Measurements from ENCODE around the gene CNTN1. TPM values are rescaled to one million over a fixed set of nuclear protein-coding genes. Genes with fewer than 3 reads are reported as not detected.

The CNTN1 gene
- total RNA-seq, 2 experiments from 2014 or later: not detected

- no peak overlapping the region for H3K4me3 Mint-ChIP-seq
- DNase-seq (no peak), ATAC-seq (no peak)
- no peak overlapping the region for H3K27ac Mint-ChIP-seq
- H3K9me3 Mint-ChIP-seq: no peaks in the 10 kb centered on the region
- no peaks in the 10 kb centered on the region for H3K36me3 Mint-ChIP-seq (ENCODE audit: low read depth)
- TF ChIP-seq, protein P1, sequence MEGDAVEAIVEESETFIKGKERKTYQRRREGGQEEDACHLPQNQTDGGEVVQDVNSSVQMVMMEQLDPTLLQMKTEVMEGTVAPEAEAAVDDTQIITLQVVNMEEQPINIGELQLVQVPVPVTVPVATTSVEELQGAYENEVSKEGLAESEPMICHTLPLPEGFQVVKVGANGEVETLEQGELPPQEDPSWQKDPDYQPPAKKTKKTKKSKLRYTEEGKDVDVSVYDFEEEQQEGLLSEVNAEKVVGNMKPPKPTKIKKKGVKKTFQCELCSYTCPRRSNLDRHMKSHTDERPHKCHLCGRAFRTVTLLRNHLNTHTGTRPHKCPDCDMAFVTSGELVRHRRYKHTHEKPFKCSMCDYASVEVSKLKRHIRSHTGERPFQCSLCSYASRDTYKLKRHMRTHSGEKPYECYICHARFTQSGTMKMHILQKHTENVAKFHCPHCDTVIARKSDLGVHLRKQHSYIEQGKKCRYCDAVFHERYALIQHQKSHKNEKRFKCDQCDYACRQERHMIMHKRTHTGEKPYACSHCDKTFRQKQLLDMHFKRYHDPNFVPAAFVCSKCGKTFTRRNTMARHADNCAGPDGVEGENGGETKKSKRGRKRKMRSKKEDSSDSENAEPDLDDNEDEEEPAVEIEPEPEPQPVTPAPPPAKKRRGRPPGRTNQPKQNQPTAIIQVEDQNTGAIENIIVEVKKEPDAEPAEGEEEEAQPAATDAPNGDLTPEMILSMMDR (IDR thresholded peaks at IDR 0.05): no peak
- intact Hi-C loops (cut with micrococcal nuclease): no loop called here
- no peaks in the 10 kb centered on the region for H3K4me1 Mint-ChIP-seq (ENCODE audit: low read depth)
- no peaks in the 10 kb centered on the region for H3K27me3 Mint-ChIP-seq
- ChIA-PET POLR2A (no interaction called here), CTCF (no interaction called here)
These were observed 137.5 kb downstream of the CNTN1 start for GRCh38 chr12:40829738-40830144.

GRCh38 chr12:40831916-40832315, 139.7 kb downstream of the CNTN1 start:
- no peaks in the 10 kb centered on the region for H3K36me3 Mint-ChIP-seq (ENCODE audit: low read depth)
- TF ChIP-seq, protein P1 (IDR thresholded peaks at IDR 0.05): no peak
- ChIA-PET POLR2A (no interaction called here), CTCF (no interaction called here)
- no peaks in the 10 kb centered on the region for H3K27me3 Mint-ChIP-seq
- intact Hi-C loops (cut with micrococcal nuclease): no loop called here
- H3K9me3 Mint-ChIP-seq: no peaks in the 10 kb centered on the region
- DNase-seq (no peak), ATAC-seq (no peak)
- H3K4me1 Mint-ChIP-seq (ENCODE audit: low read depth): no peaks in the 10 kb centered on the region
- no peak overlapping the region for H3K4me3 Mint-ChIP-seq
- no peak overlapping the region for H3K27ac Mint-ChIP-seq

GRCh38 chr12:40832668-40833067, 140.4 kb downstream of the CNTN1 start:
- DNase-seq (no peak), ATAC-seq (no peak)
- Mint-ChIP-seq H3K27ac (no peak overlapping the region), H3K27me3 (no peaks in the 10 kb centered on the region), H3K36me3 (ENCODE audit: low read depth) (no peaks in the 10 kb centered on the region), H3K9me3 (no peaks in the 10 kb centered on the region), H3K4me3 (no peak overlapping the region), H3K4me1 (ENCODE audit: low read depth) (no peaks in the 10 kb centered on the region)
- intact Hi-C loops (cut with micrococcal nuclease): no loop called here
- TF ChIP-seq, protein P1 (IDR thresholded peaks at IDR 0.05): no peak
- ChIA-PET CTCF (no interaction called here), POLR2A (no interaction called here)

DNA sequence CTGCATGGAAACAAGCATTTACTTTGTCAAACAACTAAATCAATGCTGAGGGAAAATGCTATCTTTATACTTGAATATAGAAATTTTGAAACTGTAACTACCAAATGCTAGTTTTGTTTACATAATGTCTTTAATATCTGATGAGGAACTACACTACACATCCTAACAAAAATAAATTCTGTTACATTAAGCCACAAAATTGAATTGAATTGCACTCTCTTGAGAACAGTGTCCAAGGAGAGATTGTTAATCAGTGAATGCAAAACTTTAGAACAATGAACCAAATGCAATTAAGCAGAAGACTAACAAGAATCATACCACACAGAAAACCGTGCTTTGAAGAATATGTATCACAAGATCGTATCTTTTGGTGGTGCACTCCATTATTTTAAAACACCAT, 141.6 kb downstream of the CNTN1 start:
- intact Hi-C loops (cut with micrococcal nuclease): no loop called here
- POLR2A ChIA-PET: no interaction called here
- H3K9me3 Mint-ChIP-seq: no peaks in the 10 kb centered on the region
- no peaks in the 10 kb centered on the region for H3K4me1 Mint-ChIP-seq (ENCODE audit: low read depth)
- ATAC-seq (no peak), DNase-seq (no peak)
- CTCF ChIA-PET: no interaction called here
- no peaks in the 10 kb centered on the region for H3K36me3 Mint-ChIP-seq (ENCODE audit: low read depth)
- no peak overlapping the region for H3K4me3 Mint-ChIP-seq
- TF ChIP-seq, protein P1 (IDR thresholded peaks at IDR 0.05): no peak
- no peak overlapping the region for H3K27ac Mint-ChIP-seq
- no peaks in the 10 kb centered on the region for H3K27me3 Mint-ChIP-seq

GRCh38 chr12:40834321-40834720, 142.1 kb downstream of the CNTN1 start:
- Mint-ChIP-seq H3K4me1 (ENCODE audit: low read depth) (no peaks in the 10 kb centered on the region), H3K27ac (no peak overlapping the region), H3K36me3 (ENCODE audit: low read depth) (no peaks in the 10 kb centered on the region), H3K4me3 (no peak overlapping the region), H3K9me3 (no peaks in the 10 kb centered on the region), H3K27me3 (no peaks in the 10 kb centered on the region)
- ATAC-seq: no peak
- intact Hi-C loops (cut with micrococcal nuclease): no loop called here
- ChIA-PET CTCF (no interaction called here), POLR2A (no interaction called here)
- no peak for DNase-seq
- TF ChIP-seq, protein P1 (IDR thresholded peaks at IDR 0.05): no peak
